PC-9 (cell line): ENCODE data around the gene NAMPT. TPM values are rescaled to one million over a fixed set of nuclear protein-coding genes. Genes with fewer than 3 reads are reported as not detected.

Experiments
- BruUV-seq: library from RNA; stranded (reverse); fragments of 400-500 nt; replicated peaks from 2 replicates; lab custom pipeline; 2021; lab: Mats Ljungman, UMichigan
- CTCF ChIA-PET: fragments of 300-600 bp; sonication (Branson Sonifier 250); formaldehyde crosslinking; loops from one replicate; lab custom pipeline; 2022; ENCODE audit warnings: antibody characterized with exemption; lab: Charles Lee
- POLR2A ChIA-PET: fragments of 300-600 bp; sonication (Branson Sonifier 250); formaldehyde crosslinking; loops from one replicate; lab custom pipeline; 2022; ENCODE audit warnings: antibody characterized with exemption; ENCODE audit not compliant: unreplicated experiment; lab: Charles Lee
- DNase-seq, 2 experiments: peaks; one replicate each; pipeline versions ENCODE4 v3.0.0 to v3.0.0-alpha.2; 2015 to 2022; ENCODE audit warnings: mixed read lengths in 1 of 2
- H2AFZ ChIP-seq: fragments of 200-600 bp; sonication (generic); 2 replicates; pipeline ENCODE4 v1.8.1; 2017; ENCODE audit warnings: antibody characterized with exemption
- H3F3A ChIP-seq: fragments of 200-600 bp; sonication (generic); 2 replicates; pipeline ENCODE4 v1.8.1; 2017; ENCODE audit warnings: antibody characterized with exemption, mild to moderate bottlenecking, low read depth; ENCODE audit not compliant: insufficient read depth
- H3K27ac ChIP-seq: fragments of 200-600 bp; sonication (generic); 2 replicates; pipeline ENCODE4 v1.6.1; 2016; ENCODE audit warnings: mixed run types
- H3K27me3 ChIP-seq: fragments of 200-600 bp; sonication (generic); 2 replicates; pipeline ENCODE4 v1.6.1; 2016; ENCODE audit warnings: low read depth, mixed run types; ENCODE audit not compliant: insufficient read depth
- H3K36me3 ChIP-seq: fragments of 200-600 bp; sonication (generic); 2 replicates; pipeline ENCODE4 v1.6.1; 2016; ENCODE audit warnings: low read depth, mixed run types
- H3K4me1 ChIP-seq: fragments of 200-600 bp; sonication (generic); replicated peaks from 2 replicates; pipeline ENCODE4 v1.6.1; 2016; ENCODE audit warnings: mixed run types; ENCODE audit not compliant: insufficient read depth
- H3K4me2 ChIP-seq: fragments of 200-600 bp; sonication (generic); 2 replicates; pipeline ENCODE4 v1.6.1; 2017; ENCODE audit warnings: mixed run types
- H3K4me3 ChIP-seq: fragments of 200-600 bp; sonication (generic); 2 replicates; pipeline ENCODE4 v1.6.1; 2016; ENCODE audit warnings: mixed run types
- H3K79me2 ChIP-seq: fragments of 200-600 bp; sonication (generic); 2 replicates; pipeline ENCODE4 v1.6.1; 2017; ENCODE audit warnings: low read depth, mixed run types
- H3K9me2 ChIP-seq: fragments of 200-600 bp; sonication (generic); 2 replicates; pipeline ENCODE4 v1.8.1; 2017; ENCODE audit warnings: mild to moderate bottlenecking; ENCODE audit not compliant: insufficient read depth
- H3K9me3 ChIP-seq: fragments of 200-600 bp; sonication (generic); 2 replicates; pipeline ENCODE4 v1.8.1; 2016; ENCODE audit warnings: low read depth; ENCODE audit not compliant: insufficient read depth
- H4K20me1 ChIP-seq: fragments of 200-600 bp; sonication (generic); 2 replicates; pipeline ENCODE4 v1.8.1; 2017; ENCODE audit not compliant: insufficient read depth
- EZH2 ChIP-seq: fragments of 200-600 bp; sonication (generic); IDR thresholded peaks from 2 replicates; pipeline ENCODE4 v1.8.0; 2017; ENCODE audit warnings: antibody characterized with exemption, low read depth
- intact Hi-C: fragments of 100-400 bp; cut with micrococcal nuclease; formaldehyde crosslinking; loops from one replicate; pipeline ENCODE4 v1.10.0; 2022; ENCODE audit not compliant: unreplicated experiment
- total RNA-seq: library from RNA; stranded (reverse); gene quantifications from 2 replicates; pipeline ENCODE4 v1.2.3, GENCODE V29; 2021
- TF ChIP-seq, protein P1 (sequence below): fragments of 200-600 bp; sonication (generic); conservative IDR thresholded peaks from 2 replicates; pipeline ENCODE4 v1.6.1; 2017; ENCODE audit warnings: mixed run types, antibody characterized with exemption, mild to moderate bottlenecking, moderate library complexity

NAMPT gene
- total RNA-seq, 1 experiment from 2014 or later: 302 TPM

GRCh38 chr7:106294334-106294733, 9.6 kb upstream of the NAMPT start:
- peaks cover 8% of the 10 kb centered on the region; the same call in 1 of the 2 replicates for H3K4me1 ChIP-seq
- intact Hi-C loops: no loop called here
- no peaks in the 10 kb centered on the region for H4K20me1 ChIP-seq
- no peak overlapping the region for H2AFZ ChIP-seq
- H3K4me3 ChIP-seq: no peak overlapping the region
- H3K27ac ChIP-seq: no peak overlapping the region
- no peaks in the 10 kb centered on the region for H3K79me2 ChIP-seq
- no peak for DNase-seq
- ChIA-PET POLR2A (interaction anchor here (0.6 kb wide), 1 partner anchor 263 kb away, joined by 6 read pairs; no protein-coding TSS in a partner anchor), CTCF (no interaction called here)
- BruUV-seq: no TSS peak
- H3K27me3 ChIP-seq: no peaks in the 10 kb centered on the region
- H3K9me3 ChIP-seq: no peaks in the 10 kb centered on the region
- H3K36me3 ChIP-seq: no peaks in the 10 kb centered on the region
- no peaks in the 10 kb centered on the region for H3K9me2 ChIP-seq
- no peaks in the 10 kb centered on the region for H3F3A ChIP-seq
- TF ChIP-seq, protein P1, sequence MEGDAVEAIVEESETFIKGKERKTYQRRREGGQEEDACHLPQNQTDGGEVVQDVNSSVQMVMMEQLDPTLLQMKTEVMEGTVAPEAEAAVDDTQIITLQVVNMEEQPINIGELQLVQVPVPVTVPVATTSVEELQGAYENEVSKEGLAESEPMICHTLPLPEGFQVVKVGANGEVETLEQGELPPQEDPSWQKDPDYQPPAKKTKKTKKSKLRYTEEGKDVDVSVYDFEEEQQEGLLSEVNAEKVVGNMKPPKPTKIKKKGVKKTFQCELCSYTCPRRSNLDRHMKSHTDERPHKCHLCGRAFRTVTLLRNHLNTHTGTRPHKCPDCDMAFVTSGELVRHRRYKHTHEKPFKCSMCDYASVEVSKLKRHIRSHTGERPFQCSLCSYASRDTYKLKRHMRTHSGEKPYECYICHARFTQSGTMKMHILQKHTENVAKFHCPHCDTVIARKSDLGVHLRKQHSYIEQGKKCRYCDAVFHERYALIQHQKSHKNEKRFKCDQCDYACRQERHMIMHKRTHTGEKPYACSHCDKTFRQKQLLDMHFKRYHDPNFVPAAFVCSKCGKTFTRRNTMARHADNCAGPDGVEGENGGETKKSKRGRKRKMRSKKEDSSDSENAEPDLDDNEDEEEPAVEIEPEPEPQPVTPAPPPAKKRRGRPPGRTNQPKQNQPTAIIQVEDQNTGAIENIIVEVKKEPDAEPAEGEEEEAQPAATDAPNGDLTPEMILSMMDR: 0 out of 2 replicates have a peak, but pooled peaks have one; percentile 25
- TF ChIP-seq EZH2: no peak
- no peak overlapping the region for H3K4me2 ChIP-seq

- ChIA-PET CTCF (no interaction called here), POLR2A (no interaction called here)
- intact Hi-C loops: no loop called here
- H3F3A ChIP-seq: no peaks in the 10 kb centered on the region
- H3K4me2 ChIP-seq: no peak overlapping the region
- no peak overlapping the region for H3K27ac ChIP-seq
- no peaks in the 10 kb centered on the region for H3K27me3 ChIP-seq
- no peak overlapping the region for H2AFZ ChIP-seq
- H3K79me2 ChIP-seq: peaks cover 12% of the 10 kb centered on the region
- H3K9me3 ChIP-seq: no peaks in the 10 kb centered on the region
- H4K20me1 ChIP-seq: no peaks in the 10 kb centered on the region
- TF ChIP-seq, protein P1: no peak
- TF ChIP-seq EZH2: no peak
- no peaks in the 10 kb centered on the region for H3K36me3 ChIP-seq
- no peak for DNase-seq
- no peak overlapping the region for H3K4me3 ChIP-seq
- H3K4me1 ChIP-seq: peaks cover 20% of the 10 kb centered on the region; the same call in 1 of the 2 replicates
- BruUV-seq: no TSS peak
- no peaks in the 10 kb centered on the region for H3K9me2 ChIP-seq
These were observed 6.5 kb upstream of the NAMPT start for GRCh38 chr7:106291247-106291646.

DNA sequence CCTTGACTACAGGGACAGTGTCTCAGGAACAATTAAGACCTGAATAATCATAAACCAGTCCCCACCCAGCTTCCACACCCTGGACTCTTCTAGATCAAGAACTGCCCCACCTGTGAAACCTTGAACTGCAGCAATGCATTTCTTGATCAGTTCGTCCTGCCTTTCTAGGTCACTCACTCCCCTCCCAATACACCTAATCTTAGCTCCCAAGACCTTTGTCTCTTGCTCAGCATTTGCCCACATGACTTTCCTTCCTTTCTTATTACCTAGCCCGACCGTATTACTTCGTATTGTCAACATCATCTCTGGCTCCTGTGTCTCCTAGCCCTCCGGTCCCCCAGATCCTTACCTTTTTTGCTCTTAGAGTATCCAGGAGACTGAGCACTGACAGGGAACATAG, 5.5 kb upstream of the NAMPT start:
- DNase-seq: no peak
- H3K4me1 ChIP-seq: peaks cover 23% of the 10 kb centered on the region; the same call in 1 of the 2 replicates
- intact Hi-C loops: no loop called here
- CTCF ChIA-PET: no interaction called here
- no peak overlapping the region for H3K4me3 ChIP-seq
- H3K27me3 ChIP-seq: no peaks in the 10 kb centered on the region
- no peaks in the 10 kb centered on the region for H3K9me3 ChIP-seq
- peaks cover 20% of the 10 kb centered on the region for H3K79me2 ChIP-seq
- peaks cover 7% of the 10 kb centered on the region for H3F3A ChIP-seq
- no peaks in the 10 kb centered on the region for H3K9me2 ChIP-seq
- no peak overlapping the region for H3K27ac ChIP-seq
- no peak for TF ChIP-seq EZH2
- H2AFZ ChIP-seq: no peak overlapping the region
- no peaks in the 10 kb centered on the region for H3K36me3 ChIP-seq
- POLR2A ChIA-PET: interaction anchor here (0.6 kb wide), 1 partner anchor 225 kb away, joined by 3 read pairs; no protein-coding TSS in a partner anchor
- H3K4me2 ChIP-seq: no peak overlapping the region
- no TSS peak for BruUV-seq
- H4K20me1 ChIP-seq: no peaks in the 10 kb centered on the region
